GM12878 (cell line): ENCODE results near the gene ADAM10. TPM values are rescaled to one million over a fixed set of nuclear protein-coding genes. Genes with fewer than 3 reads are reported as not detected.

Experiments used
- ATAC-seq: fragments of 200-7000 bp; cut with Tn5 transposase; 3 replicates; pipeline ENCODE4 v1.9.1; 2020; ENCODE audit warnings: mild to moderate bottlenecking, moderate library complexity
- BruUV-seq: library from RNA; stranded (reverse); fragments of 400-500 nt; replicated peaks from 2 replicates; lab custom pipeline; 2021; lab: Mats Ljungman, UMichigan
- CTCF ChIA-PET: fragments of 300-600 bp; sonication (Branson Sonifier 250); formaldehyde crosslinking; extraction: SDS; loops from one replicate; lab custom pipeline; 2021; ENCODE audit warnings: inconsistent platforms; lab: Yijun Ruan, JAX
- POLR2A ChIA-PET: fragments of 350-600 bp; formaldehyde crosslinking; extraction: SDS; loops from one replicate; lab custom pipeline; 2021; ENCODE audit warnings: inconsistent platforms; lab: Charles Lee
- RAD21 ChIA-PET: fragments of 300-600 bp; sonication (Branson Sonifier 250); formaldehyde crosslinking; loops from one replicate; lab custom pipeline; 2023; ENCODE audit warnings: antibody characterized with exemption; ENCODE audit not compliant: unreplicated experiment; lab: Charles Lee
- SMC1A ChIA-PET: fragments of 300-600 bp; sonication (Branson Sonifier 250); formaldehyde crosslinking; loops from one replicate; lab custom pipeline; 2023; ENCODE audit not compliant: unreplicated experiment, uncharacterized antibody; lab: Charles Lee
- DNase-seq: peaks from one replicate; pipeline ENCODE4 v3.0.0-alpha.2; 2011; ENCODE audit warnings: low read depth, low spot score
- FAIRE-seq: peaks from 3 replicates; lab custom pipeline; 2011; peaks lifted over from hg19 to GRCh38; lab: Jason Lieb, UNC
- H2AFZ ChIP-seq: 2 replicates; pipeline ENCODE4 v1.6.0; 2011; ENCODE audit warnings: low read depth, low read length, control low read depth; ENCODE audit not compliant: control insufficient read depth
- H3K27ac ChIP-seq: 2 replicates; pipeline ENCODE4 v1.5.1; 2011; ENCODE audit warnings: control low read depth; ENCODE audit not compliant: control insufficient read depth, insufficient read depth
- H3K27me3 ChIP-seq, 2 experiments: replicated peaks in 1 of 2; 2 replicates each; pipeline versions ENCODE4 v1.6.0 to v1.6.1; 2011; ENCODE audit warnings: low read length in 1 of 2; ENCODE audit not compliant: control insufficient read depth in 2 of 2, insufficient read depth in 2 of 2
- H3K36me3 ChIP-seq, 2 experiments: 2 replicates each; pipeline ENCODE4 v1.5.1; 2011; ENCODE audit warnings: low read length in 1 of 2; ENCODE audit not compliant: control insufficient read depth in 2 of 2, insufficient read depth in 2 of 2
- H3K4me1 ChIP-seq: 2 replicates; pipeline ENCODE4 v1.6.1; 2011; ENCODE audit warnings: mild to moderate bottlenecking, low read length, moderate library complexity, mixed read lengths; ENCODE audit not compliant: control insufficient read depth, insufficient read depth
- H3K4me2 ChIP-seq: 2 replicates; pipeline ENCODE4 v1.6.0; 2011; ENCODE audit warnings: control low read depth; ENCODE audit not compliant: control insufficient read depth, insufficient read depth
- H3K4me3 ChIP-seq: fragments of 200-600 bp; sonication (generic); 2 replicates; pipeline ENCODE4 v1.5.1; 2016
- H3K79me2 ChIP-seq: 2 replicates; pipeline ENCODE4 v1.6.0; 2011; ENCODE audit warnings: low read length; ENCODE audit not compliant: control insufficient read depth, insufficient read depth
- H3K9ac ChIP-seq: 2 replicates; pipeline ENCODE4 v1.8.0; 2011; ENCODE audit warnings: low read length, control low read depth, mixed read lengths; ENCODE audit not compliant: control insufficient read depth, insufficient read depth
- H3K9me3 ChIP-seq: replicated peaks from 3 replicates; pipeline ENCODE4 v1.5.1; 2011; ENCODE audit warnings: mild to moderate bottlenecking, low read length; ENCODE audit not compliant: control insufficient read depth, insufficient read depth
- H4K20me1 ChIP-seq: 2 replicates; pipeline ENCODE4 v1.6.0; 2011; ENCODE audit not compliant: control insufficient read depth, insufficient read depth
- CEBPB ChIP-seq, 2 experiments: fragments of 150-350 bp in 1 of 2; IDR thresholded peaks; 2 replicates each; pipeline ENCODE4 v1.6.1; 2012 to 2014; ENCODE audit warnings: low read depth in 2 of 2, low read length in 2 of 2, borderline replicate concordance in 1 of 2, inconsistent platforms in 1 of 2
- ETV6 ChIP-seq, 2 experiments: fragments of 450-650 bp in 1 of 2; IDR thresholded peaks in 1 of 2; conservative IDR thresholded peaks in 1 of 2; 2 replicates each; pipeline ENCODE4 v1.6.1; 2014; ENCODE audit warnings: antibody characterized with exemption in 1 of 2, borderline replicate concordance in 1 of 2, low read depth in 1 of 2, mild to moderate bottlenecking in 1 of 2, moderate library complexity in 1 of 2
- EZH2 ChIP-seq: IDR thresholded peaks from 2 replicates; pipeline ENCODE4 v1.6.1; 2012; ENCODE audit warnings: low read depth, mild to moderate bottlenecking, control low read depth, inconsistent platforms, low read length, borderline replicate concordance; ENCODE audit not compliant: control insufficient read depth
- HCFC1 ChIP-seq: fragments of 150-350 bp; IDR thresholded peaks from 2 replicates; pipeline ENCODE4 v1.6.1; 2014; ENCODE audit warnings: low read length
- HDAC2 ChIP-seq: fragments of 200-600 bp; sonication (generic); IDR thresholded peaks from 2 replicates; pipeline ENCODE4 v1.6.1; 2017
- IKZF2 ChIP-seq, 2 experiments: fragments of 450-650 bp; IDR thresholded peaks; 2 replicates each; pipeline ENCODE4 v1.6.1; 2017; ENCODE audit warnings: mild to moderate bottlenecking in 2 of 2, moderate library complexity in 2 of 2
- JUNB ChIP-seq: IDR thresholded peaks from 2 replicates; pipeline ENCODE4 v1.6.1; 2016; ENCODE audit warnings: antibody characterized with exemption, mild to moderate bottlenecking
- MYB ChIP-seq: fragments of 150-350 bp; IDR thresholded peaks from 2 replicates; pipeline ENCODE4 v1.6.1; 2014; ENCODE audit warnings: mild to moderate bottlenecking, low read depth, low read length, borderline replicate concordance
- MYC ChIP-seq: IDR thresholded peaks from 2 replicates; pipeline ENCODE4 v1.6.1; 2011; ENCODE audit warnings: mild to moderate bottlenecking, low read length, moderate library complexity, inconsistent platforms; ENCODE audit not compliant: insufficient read depth, insufficient replicate concordance, insufficient read length, severe bottlenecking
- PAX8 ChIP-seq: fragments of 450-650 bp; IDR thresholded peaks from 2 replicates; pipeline ENCODE4 v1.6.1; 2017; ENCODE audit warnings: mild to moderate bottlenecking, moderate library complexity
- RCOR1 ChIP-seq: conservative IDR thresholded peaks from 2 replicates; pipeline ENCODE4 v1.6.1; 2012; ENCODE audit warnings: low read depth, low read length, improper control_type of control experiment
- TCF7 ChIP-seq: IDR thresholded peaks from 2 replicates; pipeline ENCODE4 v1.6.1; 2014; ENCODE audit warnings: antibody characterized with exemption, borderline replicate concordance
- WGBS: methylation state at CpG from one replicate; pipeline ENCODE4 v1.1.6; 2016; ENCODE audit warnings: low lambda C conversion rate; ENCODE audit not compliant: insufficient replicate concordance, insufficient coverage; ENCODE audit errors: missing lambda C conversion rate; 5-methylcytosine and 5-hydroxymethylcytosine counted together
- in situ Hi-C: fragments of 300-500 bp; cut with MboI; formaldehyde crosslinking; loops from 9 replicates; pipeline ENCODE4 v1.14.3; 2018; ENCODE audit warnings: mixed read lengths
- intact Hi-C: fragments of 100-400 bp; cut with micrococcal nuclease; formaldehyde crosslinking; loops from one replicate; pipeline ENCODE4 v1.14.2; 2022; ENCODE audit not compliant: unreplicated experiment
- polyA plus RNA-seq, 11 experiments: library from polyadenylated mRNA; depleted of rRNA in 4 of 11; unstranded in 6 of 11; stranded (reverse) in 5 of 11; fragments of >200 nt; fragmentation: Nextera tagmentation in 4 of 11; fragmentation: Illumina TruSeq in 1 of 11; extraction: Ambion mirVana in 4 of 11; extraction: Trizol in 1 of 11; gene quantifications; 1 replicate in 1 of 11; 2 replicates in 10 of 11; pipeline versions ENCODE4 v1.2.1 to v1.2.3, GENCODE V29; 2011 to 2016; ENCODE audit warnings: inconsistent platforms in 2 of 11, missing spikeins in 2 of 11, low read depth in 1 of 11
- total RNA-seq, 4 experiments: library from RNA; depleted of rRNA in 3 of 4; stranded (reverse); fragments of >200 nt in 3 of 4; fragmentation: Illumina TruSeq in 1 of 4; extraction: Trizol in 1 of 4; gene quantifications; 2 replicates each; pipeline versions ENCODE4 v1.2.1 to v1.2.3, GENCODE V29; 2013 to 2021
- TF ChIP-seq, protein P1 (sequence below): fragments of 450-650 bp; IDR thresholded peaks from 2 replicates; pipeline ENCODE4 v1.6.1; 2017; ENCODE audit warnings: mild to moderate bottlenecking

Gene ADAM10
- total and polyA plus RNA-seq, 10 of the 15 experiments (the other 5 are each of a cell fraction or from before 2014, with no cell fraction given) = 10.0 to 88.9 (median 51.7) TPM

DNA sequence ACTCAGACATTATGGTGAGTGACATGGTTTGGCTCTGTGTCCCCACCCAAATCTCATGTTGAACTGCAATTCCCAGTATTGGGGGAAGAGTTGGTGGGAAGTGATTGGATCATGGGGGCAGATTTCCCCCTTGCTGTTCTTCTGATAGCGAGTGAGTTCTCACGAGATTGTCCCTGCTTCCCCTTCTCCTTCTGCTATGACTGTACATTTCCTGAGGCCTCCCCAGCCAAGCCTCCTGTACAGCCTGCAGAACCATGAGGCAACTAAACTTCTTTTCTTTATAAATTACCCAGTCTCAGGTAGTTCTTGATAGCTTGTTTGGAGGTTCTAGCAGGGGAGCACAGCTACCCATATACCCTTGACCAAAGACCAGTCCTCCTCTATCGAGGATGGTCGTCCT lies 45.9 kb downstream of the ADAM10 start:
- Histone ChIP-seq H3K4me1 (peaks cover 4% of the 10 kb centered on the region; the same call in 1 of the 2 replicates), H3K9me3 (peaks cover 30% of the 10 kb centered on the region), H3K27me3 (no peaks in the 10 kb centered on the region), H3K4me3 (no peak overlapping the region), H3K79me2 (peaks cover 34% of the 10 kb centered on the region), H3K27ac (no peak overlapping the region), H2AFZ (no peak overlapping the region), H3K4me2 (no peak overlapping the region), H3K9ac (no peak overlapping the region), H4K20me1 (no peaks in the 10 kb centered on the region), H3K36me3 (peaks cover 0 to 8% of the 10 kb centered on the region in 2 experiments; a peak in 3 of 4 replicates)
- ChIA-PET SMC1A (interaction anchor here (0.7 kb wide), 1 partner anchor 779 kb away, joined by 3 read pairs; no protein-coding TSS in a partner anchor), RAD21 (no interaction called here), CTCF (no interaction called here), POLR2A (no interaction called here)
- intact Hi-C loops (no loop called here), in situ Hi-C loops (no loop called here)
- TF ChIP-seq ETV6 (conservative IDR thresholded peaks at IDR 0.05 in 1 of 2, IDR thresholded peaks at IDR 0.05 in 1 of 2; ENCODE audit: borderline replicate concordance in 1 of 2, low read depth in 1 of 2) (peak in 1 of 2 experiments; percentile 56; a peak in 1 of 4 replicates), MYB (no peak), JUNB (peak; percentile 18; the same call in 1 of the 2 replicates)
- ATAC-seq = no peak
- peak; percentile 13 for FAIRE-seq
- no TSS peak for BruUV-seq
- 50% methylated on average over 4 of the region's 4 CpGs for WGBS
- no peak for DNase-seq

DNA sequence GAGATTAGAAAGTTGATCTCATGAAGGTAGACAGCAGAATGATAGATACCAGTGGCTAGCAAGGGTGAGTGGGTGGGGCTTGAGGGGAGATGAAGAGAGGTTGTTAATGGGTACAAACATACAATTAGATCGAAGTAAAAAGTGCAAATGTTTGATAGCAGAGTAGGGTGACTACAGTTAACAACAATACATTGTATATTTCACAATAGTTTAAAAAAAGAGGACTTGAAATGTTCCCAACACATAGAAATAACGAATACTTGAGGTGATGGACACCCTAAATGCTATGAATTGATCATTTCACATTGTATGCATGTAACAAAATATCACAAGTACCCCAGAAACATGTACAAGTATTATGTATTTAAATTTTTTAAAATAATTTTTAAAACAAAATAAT lies 47.3 kb downstream of the ADAM10 start:
- ATAC-seq (no peak), DNase-seq (no peak), FAIRE-seq (no peak)
- intact Hi-C loops = no loop called here
- H3K4me1 ChIP-seq = peaks cover 4% of the 10 kb centered on the region
- no peak overlapping the region for H3K4me2 ChIP-seq
- ChIA-PET CTCF (no interaction called here), POLR2A (no interaction called here), SMC1A (interaction anchor here (1.1 kb wide), 1 partner anchor 23 kb away, joined by 5 read pairs; no protein-coding TSS in a partner anchor), RAD21 (no interaction called here)
- in situ Hi-C loops = no loop called here
- no TSS peak for BruUV-seq
- WGBS = 100% methylated on average over 2 of the region's 2 CpGs
- no peak overlapping the region for H3K9ac ChIP-seq
- H3K27me3 ChIP-seq = no peaks in the 10 kb centered on the region
- H3K9me3 ChIP-seq = peaks cover 30% of the 10 kb centered on the region
- peaks cover 37% of the 10 kb centered on the region for H3K79me2 ChIP-seq
- peaks cover 0 to 7% of the 10 kb centered on the region in 2 experiments for H3K36me3 ChIP-seq
- H2AFZ ChIP-seq = no peak overlapping the region
- no peak overlapping the region for H3K27ac ChIP-seq
- H3K4me3 ChIP-seq = no peak overlapping the region
- H4K20me1 ChIP-seq = no peaks in the 10 kb centered on the region
- TF ChIP-seq, protein P1, sequence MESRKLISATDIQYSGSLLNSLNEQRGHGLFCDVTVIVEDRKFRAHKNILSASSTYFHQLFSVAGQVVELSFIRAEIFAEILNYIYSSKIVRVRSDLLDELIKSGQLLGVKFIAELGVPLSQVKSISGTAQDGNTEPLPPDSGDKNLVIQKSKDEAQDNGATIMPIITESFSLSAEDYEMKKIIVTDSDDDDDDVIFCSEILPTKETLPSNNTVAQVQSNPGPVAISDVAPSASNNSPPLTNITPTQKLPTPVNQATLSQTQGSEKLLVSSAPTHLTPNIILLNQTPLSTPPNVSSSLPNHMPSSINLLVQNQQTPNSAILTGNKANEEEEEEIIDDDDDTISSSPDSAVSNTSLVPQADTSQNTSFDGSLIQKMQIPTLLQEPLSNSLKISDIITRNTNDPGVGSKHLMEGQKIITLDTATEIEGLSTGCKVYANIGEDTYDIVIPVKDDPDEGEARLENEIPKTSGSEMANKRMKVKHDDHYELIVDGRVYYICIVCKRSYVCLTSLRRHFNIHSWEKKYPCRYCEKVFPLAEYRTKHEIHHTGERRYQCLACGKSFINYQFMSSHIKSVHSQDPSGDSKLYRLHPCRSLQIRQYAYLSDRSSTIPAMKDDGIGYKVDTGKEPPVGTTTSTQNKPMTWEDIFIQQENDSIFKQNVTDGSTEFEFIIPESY = no peak
- TF ChIP-seq TCF7 (no peak), MYC (no peak), HDAC2 (no peak), CEBPB (IDR thresholded peaks at IDR 0.05; ENCODE audit: borderline replicate concordance in 1 of 2, low read depth in 2 of 2, low read length in 2 of 2) (no peak), IKZF2 (IDR thresholded peaks at IDR 0.05) (no peak), RCOR1 (no peak), PAX8 (no peak), EZH2 (no peak), MYB (no peak), HCFC1 (no peak)
